Activated CD8-positive, alpha-beta memory T cell treated with anti-CD3 and anti-CD28 coated beads, Interleukin-2, amount 10 ng/mL, durations not matched to agents 7 days and 5 days (primary cell): ENCODE data around the gene TLR3. TPM values are rescaled to one million over a fixed set of nuclear protein-coding genes. Genes with fewer than 3 reads are reported as not detected.
A peak's percentile ranks its signal among the peaks of the same experiment; 100 is the strongest.

Experiments
- ATAC-seq: fragments of 150-1000 bp; cut with Tn5 transposase; one replicate; pipeline ENCODE4 v1.10.0; 2021; ENCODE audit warnings: moderate library complexity
- CTCF ChIA-PET: fragments of 350-600 bp; sonication (Branson Sonifier 250); formaldehyde crosslinking; loops from one replicate; lab custom pipeline; 2021; ENCODE audit warnings: antibody characterized with exemption; lab: Charles Lee
- DNase-seq: peaks from one replicate; pipeline ENCODE4 v3.0.0-alpha.2; 2020
- H3K27ac Mint-ChIP-seq: one replicate; pipeline ENCODE4 v1.8.0; 2021; ENCODE audit warnings: mild to moderate bottlenecking, mixed read lengths
- H3K27me3 Mint-ChIP-seq: one replicate; pipeline ENCODE4 v1.8.0; 2021; ENCODE audit warnings: mixed read lengths
- H3K36me3 Mint-ChIP-seq: one replicate; pipeline ENCODE4 v1.8.0; 2021; ENCODE audit warnings: mild to moderate bottlenecking, mixed read lengths
- H3K4me1 Mint-ChIP-seq: one replicate; pipeline ENCODE4 v1.8.0; 2021; ENCODE audit warnings: mixed read lengths
- H3K4me3 Mint-ChIP-seq: one replicate; pipeline ENCODE4 v1.8.0; 2021; ENCODE audit warnings: mild to moderate bottlenecking, moderate library complexity, mixed read lengths
- H3K9me3 Mint-ChIP-seq: one replicate; pipeline ENCODE4 v1.8.0; 2022; ENCODE audit warnings: low read depth, mixed read lengths
- total RNA-seq, 2 experiments: library from RNA; stranded (reverse); gene quantifications; one replicate each; pipeline ENCODE4 v1.2.3, GENCODE V29; 2021

TLR3 gene
- total RNA-seq, result 1 to 10 TPM; 1.5 to 3.7 TPM

DNA sequence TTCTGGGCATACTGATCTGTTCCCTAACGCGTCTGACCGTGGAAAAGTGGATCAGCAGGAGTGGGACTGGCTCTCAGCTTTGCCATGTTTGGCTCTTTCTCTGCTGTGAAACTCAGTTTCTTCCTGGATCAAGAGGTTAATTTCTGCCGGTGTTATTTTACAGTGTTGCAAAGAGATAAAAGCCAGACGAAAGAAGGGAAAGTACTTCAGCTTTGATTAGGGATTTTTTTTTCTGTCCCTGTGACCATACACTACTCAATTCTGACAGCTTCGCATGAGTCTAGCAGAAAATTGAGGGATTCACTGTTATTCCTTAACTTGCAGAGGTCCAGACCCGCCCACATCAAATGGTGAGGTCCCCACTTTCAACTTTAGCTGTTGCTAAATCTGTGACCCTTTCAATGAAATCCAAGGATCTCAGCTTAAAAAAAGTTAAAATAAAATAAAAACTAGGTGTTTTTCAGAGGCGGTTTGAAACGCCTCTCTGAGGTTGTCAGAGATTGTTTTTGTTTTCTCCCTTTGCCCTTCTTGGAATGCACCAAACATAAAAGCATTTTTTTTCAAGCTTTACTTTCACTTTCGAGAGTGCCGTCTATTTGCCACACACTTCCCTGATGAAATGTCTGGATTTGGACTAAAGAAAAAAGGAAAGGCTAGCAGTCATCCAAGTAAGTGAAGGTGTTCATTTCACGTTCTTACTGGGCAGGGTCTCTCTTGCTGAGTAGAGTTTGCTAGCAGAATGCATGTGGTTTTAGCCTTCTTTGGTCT, at the start of gene TLR3:
TSS of gene TLR3 (plus strand) at position 576 of the 768 bp plus-strand sequence. CDS start 7,464 bp downstream, outside the sequence.
- Mint-ChIP-seq H3K4me3 (peak within 1 kb of the TSS; percentile 71), H3K9me3 (no peaks in the 10 kb centered on the region), H3K4me1 (peaks cover 21% of the 10 kb centered on the region), H3K27me3 (peaks cover 9% of the 10 kb centered on the region), H3K27ac (peak within 1 kb of the TSS; percentile 61), H3K36me3 (peaks cover 1% of the 10 kb centered on the region)
- CTCF ChIA-PET, result interaction anchor here (0.8 to 5.2 kb wide), 6 partner anchors 30 to 519 kb away, joined by 4 to 62 read pairs (median 6); no protein-coding TSS in a partner anchor
- peak; percentile 55 for ATAC-seq
- DNase-seq, result no peak

DNA sequence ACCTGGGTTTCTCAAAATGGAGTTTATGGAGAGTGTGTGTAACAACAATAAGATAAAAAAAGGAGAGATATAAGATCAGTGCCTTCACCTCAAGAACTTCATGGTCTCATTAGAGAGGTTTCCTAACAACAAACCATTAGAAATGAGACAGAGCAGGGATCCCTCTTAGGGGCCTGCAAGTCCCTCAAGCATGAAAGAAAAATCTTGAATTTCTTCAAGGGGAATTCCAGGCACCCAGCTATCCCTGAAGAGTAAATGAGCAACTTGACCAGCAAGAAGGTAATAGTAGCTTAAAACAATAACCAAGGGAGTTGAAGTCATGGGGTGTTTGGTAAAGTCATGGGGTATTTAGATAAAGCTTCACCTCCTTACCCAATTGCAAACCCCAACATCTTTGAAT, 49.7 kb upstream of the TLR3 start:
- CTCF ChIA-PET, result no interaction called here
- DNase-seq (no peak), ATAC-seq (no peak)
- Mint-ChIP-seq H3K4me3 (no peak overlapping the region), H3K36me3 (no peaks in the 10 kb centered on the region), H3K27ac (no peak overlapping the region), H3K4me1 (no peaks in the 10 kb centered on the region), H3K27me3 (peaks cover 2% of the 10 kb centered on the region), H3K9me3 (no peaks in the 10 kb centered on the region)

DNA sequence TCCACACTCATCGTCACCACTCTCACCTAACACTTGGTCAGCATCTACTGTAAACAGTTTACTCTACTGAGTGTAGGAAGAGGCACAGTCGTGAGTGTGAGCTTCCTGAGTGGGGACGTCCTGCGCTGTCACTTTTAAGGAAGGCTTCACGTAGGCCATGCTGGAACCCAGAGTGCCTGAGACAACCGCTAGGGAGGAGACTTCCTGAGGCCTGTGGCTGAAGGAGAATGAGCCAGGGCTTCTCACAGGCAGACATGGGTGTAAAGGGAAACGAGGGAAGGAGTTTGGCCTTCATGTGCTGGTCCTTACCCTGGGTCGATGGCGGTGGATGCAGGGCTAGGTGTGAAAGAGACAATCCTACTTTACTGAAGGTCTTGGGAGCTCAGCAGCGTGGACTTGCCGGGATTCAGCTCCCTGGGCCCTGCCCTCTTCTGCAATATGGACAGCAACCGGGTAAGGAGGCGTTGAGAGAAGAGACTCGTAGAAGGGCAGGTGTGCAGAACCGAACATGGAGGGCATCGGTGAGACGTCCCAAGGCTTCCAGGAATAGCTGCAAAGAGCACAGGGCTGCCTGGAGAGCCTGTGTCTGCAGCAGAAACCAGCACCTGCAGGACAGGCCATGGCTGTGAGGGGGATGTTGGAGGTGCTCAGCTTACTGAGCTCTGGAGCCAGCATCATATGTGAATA, 48.7 kb upstream of the TLR3 start:
- ATAC-seq, result no peak
- CTCF ChIA-PET, result no interaction called here
- no peaks in the 10 kb centered on the region for H3K4me1 Mint-ChIP-seq
- no peak overlapping the region for H3K27ac Mint-ChIP-seq
- no peaks in the 10 kb centered on the region for H3K9me3 Mint-ChIP-seq
- H3K36me3 Mint-ChIP-seq, result no peaks in the 10 kb centered on the region
- no peak overlapping the region for H3K4me3 Mint-ChIP-seq
- peaks cover 2% of the 10 kb centered on the region for H3K27me3 Mint-ChIP-seq
- DNase-seq, result no peak

DNA sequence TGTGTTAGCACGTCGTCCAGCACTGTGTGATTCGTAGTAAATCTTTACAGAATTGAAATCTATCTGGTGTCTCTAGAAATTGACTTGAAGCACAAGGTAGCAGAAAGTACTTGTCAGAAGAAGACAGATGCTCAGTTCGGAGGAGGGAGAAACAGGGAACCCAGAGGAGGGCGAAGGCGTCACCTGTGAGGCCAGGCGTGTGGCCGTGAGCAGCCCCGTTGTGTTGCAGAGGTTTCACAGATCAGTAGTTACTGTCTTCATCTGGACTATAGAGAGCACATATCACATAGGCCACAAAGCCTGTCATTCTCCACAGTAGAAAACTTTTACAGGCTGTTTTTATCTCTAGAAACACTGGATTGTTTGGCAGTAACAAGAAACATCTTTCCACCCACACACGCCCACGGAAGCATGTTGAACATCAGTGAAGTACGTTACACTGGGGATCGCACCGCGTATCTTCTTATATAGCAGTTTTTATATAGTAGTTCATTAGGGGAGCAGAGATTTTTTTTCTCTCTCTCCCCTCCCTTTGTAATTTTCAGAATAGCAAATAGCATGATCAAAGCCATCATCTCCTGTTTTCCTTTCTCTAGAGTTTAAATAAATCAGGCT, 48.1 kb upstream of the TLR3 start:
- H3K27me3 Mint-ChIP-seq, result peaks cover 2% of the 10 kb centered on the region
- CTCF ChIA-PET, result no interaction called here
- no peak overlapping the region for H3K27ac Mint-ChIP-seq
- no peaks in the 10 kb centered on the region for H3K9me3 Mint-ChIP-seq
- no peaks in the 10 kb centered on the region for H3K4me1 Mint-ChIP-seq
- ATAC-seq (no peak), DNase-seq (no peak)
- H3K4me3 Mint-ChIP-seq, result no peak overlapping the region
- H3K36me3 Mint-ChIP-seq, result no peaks in the 10 kb centered on the region

DNA sequence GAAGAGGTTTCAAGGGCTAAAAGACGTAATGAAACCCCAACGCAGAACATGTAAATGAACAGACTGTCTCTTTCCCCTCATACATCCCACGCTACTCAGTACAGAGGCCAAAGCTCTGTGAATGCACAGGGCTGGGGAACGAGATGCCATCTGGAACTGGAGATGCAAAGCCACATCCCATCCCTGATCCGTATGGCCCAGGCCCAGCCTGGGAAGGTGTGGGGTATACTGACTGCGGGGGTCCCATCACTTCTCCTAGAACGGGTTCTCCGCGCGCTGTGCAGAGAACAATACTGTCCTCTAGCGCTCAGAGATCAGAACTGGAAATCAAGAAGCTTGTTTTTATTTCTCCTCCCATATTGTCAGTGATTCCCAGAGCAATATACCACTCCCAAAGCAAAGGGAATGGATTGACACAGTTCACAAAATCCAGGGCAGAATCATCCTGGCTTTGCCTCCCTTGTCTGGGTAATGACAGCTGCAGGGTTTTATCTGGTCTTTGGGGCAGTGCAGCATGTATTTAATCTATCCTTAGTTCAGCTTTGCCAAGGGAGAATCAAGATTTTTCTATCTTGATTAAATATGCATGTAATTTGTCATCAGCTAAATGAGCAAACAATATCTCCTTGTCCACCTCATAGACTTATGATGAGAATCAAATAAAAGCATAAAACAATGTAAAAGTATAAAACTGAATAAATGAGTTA, 47.3 kb upstream of the TLR3 start:
- DNase-seq, result no peak
- Mint-ChIP-seq H3K9me3 (no peaks in the 10 kb centered on the region), H3K4me3 (no peak overlapping the region), H3K27ac (no peak overlapping the region), H3K36me3 (no peaks in the 10 kb centered on the region), H3K4me1 (no peaks in the 10 kb centered on the region), H3K27me3 (peaks cover 2% of the 10 kb centered on the region)
- ATAC-seq, result no peak
- CTCF ChIA-PET, result interaction anchor here (0.6 to 0.7 kb wide), 3 partner anchors 21 to 396 kb away, joined by 3 read pairs; no protein-coding TSS in a partner anchor

DNA sequence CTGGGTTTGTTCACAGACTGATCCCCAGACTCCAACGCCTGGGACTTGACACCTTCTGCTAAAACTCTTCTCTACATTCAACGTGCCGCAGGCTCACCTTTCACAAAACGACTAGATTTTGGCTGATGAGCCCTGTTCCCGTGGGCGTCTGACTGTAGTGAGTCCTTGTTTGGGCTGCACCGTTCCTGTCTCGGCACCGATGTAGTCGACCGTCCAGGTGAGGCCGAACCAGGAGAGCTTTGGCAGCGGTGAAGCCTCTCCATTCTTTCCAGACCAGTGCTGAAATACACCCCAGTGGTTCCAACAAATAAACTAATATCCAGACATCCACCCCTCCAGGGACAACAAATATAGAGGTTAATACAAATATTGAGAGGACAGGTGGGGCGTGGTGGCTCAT, 45.0 kb upstream of the TLR3 start:
- Mint-ChIP-seq H3K27me3 (peaks cover 3% of the 10 kb centered on the region), H3K27ac (no peak overlapping the region)
- CTCF ChIA-PET, result no interaction called here

DNA sequence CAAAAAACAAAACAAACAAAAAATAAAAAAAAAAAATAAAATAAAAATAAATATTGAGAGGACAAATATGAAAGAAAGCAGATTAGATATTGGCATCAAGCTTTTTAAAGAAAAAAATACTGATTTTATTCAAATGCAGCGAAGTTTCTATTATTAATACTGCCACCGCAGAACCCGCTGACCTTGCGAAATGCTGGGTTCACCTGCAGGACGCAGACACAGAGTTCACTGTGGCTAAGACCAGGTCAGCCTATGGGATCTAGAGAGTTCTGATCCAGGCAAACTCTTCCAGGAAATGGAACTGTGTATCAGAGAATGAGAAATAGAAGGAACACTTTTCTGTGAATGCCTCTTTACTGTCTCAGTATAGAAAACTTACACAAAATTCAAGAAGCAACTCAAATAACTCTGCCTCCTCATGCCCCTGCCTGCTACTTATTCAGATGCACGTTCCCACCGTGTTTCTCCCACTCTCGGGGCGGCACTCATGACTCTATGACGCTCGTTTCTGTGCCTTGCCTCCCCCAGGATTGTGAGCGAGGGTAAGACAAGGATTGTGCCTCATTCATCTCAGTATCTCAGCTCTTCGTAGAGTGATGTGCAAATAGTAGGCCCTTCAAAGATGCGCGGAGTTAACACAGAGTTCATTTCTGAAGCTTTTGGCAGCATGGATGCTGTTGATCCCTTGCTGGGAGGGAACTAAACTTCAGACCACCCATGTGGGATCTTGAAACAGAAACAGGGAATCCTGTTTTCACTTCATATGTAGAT, 44.1 kb upstream of the TLR3 start:
- Mint-ChIP-seq H3K27ac (no peak overlapping the region), H3K9me3 (no peaks in the 10 kb centered on the region), H3K4me1 (no peaks in the 10 kb centered on the region), H3K4me3 (no peak overlapping the region), H3K27me3 (peaks cover 9% of the 10 kb centered on the region), H3K36me3 (no peaks in the 10 kb centered on the region)
- DNase-seq (no peak), ATAC-seq (no peak)
- CTCF ChIA-PET, result no interaction called here

More for the DNA sequence above, 45.0 kb upstream of the TLR3 start:
- Mint-ChIP-seq H3K36me3 (no peaks in the 10 kb centered on the region), H3K9me3 (no peaks in the 10 kb centered on the region), H3K4me3 (no peak overlapping the region), H3K4me1 (no peaks in the 10 kb centered on the region)
- DNase-seq (no peak), ATAC-seq (no peak)

DNA sequence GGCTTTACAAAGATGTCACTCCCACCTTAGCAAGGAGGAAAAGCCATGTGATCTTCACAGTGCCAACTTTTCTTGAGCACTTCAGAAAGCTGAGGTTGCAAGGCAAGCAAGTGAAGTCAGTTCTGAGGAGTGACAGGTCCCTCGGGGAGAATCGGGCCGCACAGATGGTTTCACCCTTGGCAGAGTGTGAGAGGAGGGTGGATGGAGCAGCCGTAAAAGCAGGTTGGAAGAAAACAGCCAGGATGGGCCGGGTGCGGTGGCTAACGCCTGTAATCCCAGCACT, 43.6 kb upstream of the TLR3 start:
- Mint-ChIP-seq H3K4me1 (no peaks in the 10 kb centered on the region), H3K4me3 (no peak overlapping the region), H3K9me3 (no peaks in the 10 kb centered on the region), H3K36me3 (no peaks in the 10 kb centered on the region), H3K27me3 (peaks cover 14% of the 10 kb centered on the region), H3K27ac (no peak overlapping the region)
- CTCF ChIA-PET, result no interaction called here
- ATAC-seq (no peak), DNase-seq (no peak)

DNA sequence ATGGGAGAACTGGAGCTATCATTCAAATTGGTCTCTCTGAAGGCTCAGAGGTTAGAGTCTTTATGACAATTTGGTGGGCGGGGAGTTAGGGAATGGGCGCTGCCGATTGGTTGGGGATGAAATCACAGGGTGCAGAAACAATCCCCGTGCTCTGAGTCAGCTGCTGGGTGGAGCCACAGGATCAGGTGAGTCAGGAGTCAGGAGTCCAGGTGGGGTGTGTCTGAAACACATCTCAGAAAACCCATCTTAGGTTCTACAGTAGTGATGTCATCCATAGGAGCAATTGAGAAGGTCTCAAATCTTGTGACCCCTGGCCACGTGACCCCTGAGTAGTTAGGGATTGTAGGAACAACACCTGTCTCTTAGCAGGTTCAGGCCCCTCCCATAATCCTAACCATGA, 41.6 kb upstream of the TLR3 start:
- H3K36me3 Mint-ChIP-seq, result no peaks in the 10 kb centered on the region

DNA sequence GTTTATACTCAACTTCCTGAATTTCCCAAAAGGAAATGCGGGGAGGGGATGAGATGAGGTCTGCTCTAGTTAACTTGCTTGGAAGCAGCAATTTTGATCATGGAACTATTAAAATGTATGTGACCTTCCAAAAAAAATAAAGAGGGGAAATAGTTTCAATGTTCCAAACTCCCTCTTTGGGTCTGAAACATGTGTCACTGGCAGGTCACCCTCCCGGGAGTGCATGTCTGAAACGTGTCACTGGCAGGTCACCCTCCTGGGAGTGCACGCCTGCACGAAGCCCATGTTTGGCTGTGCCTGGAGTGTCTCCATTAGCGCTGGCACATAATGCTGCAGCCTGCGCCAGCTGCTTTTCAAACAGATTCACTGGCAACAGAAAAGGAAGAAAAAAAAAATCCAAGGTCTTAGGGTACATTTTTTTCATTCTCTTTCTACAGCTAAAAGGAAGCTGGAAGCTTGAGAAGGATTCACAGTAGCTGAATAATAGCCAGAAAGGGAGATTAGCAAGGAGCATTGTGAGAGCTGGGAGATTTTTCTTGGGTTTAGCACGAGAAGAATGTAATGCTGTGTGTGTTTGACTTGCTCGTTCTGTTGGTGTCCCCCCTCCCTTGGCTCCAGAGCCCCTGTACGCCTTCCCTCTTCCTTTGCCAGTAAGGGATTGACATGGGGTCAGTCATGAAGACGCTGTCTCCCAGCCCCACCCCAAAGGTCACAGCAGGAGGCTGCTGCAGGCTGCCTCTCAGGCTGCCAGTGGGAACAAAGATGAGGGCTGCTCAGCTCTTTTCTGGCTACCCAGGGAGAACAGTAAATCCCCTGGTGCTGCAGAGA, 39.2 kb upstream of the TLR3 start:
- CTCF ChIA-PET, result no interaction called here
- H3K4me3 Mint-ChIP-seq, result no peak overlapping the region
- H3K27me3 Mint-ChIP-seq, result peaks cover 16% of the 10 kb centered on the region
- DNase-seq (no peak), ATAC-seq (no peak)
- no peak overlapping the region for H3K27ac Mint-ChIP-seq
- H3K4me1 Mint-ChIP-seq, result no peaks in the 10 kb centered on the region
- H3K9me3 Mint-ChIP-seq, result peaks cover 2% of the 10 kb centered on the region
- no peaks in the 10 kb centered on the region for H3K36me3 Mint-ChIP-seq

More for the DNA sequence above, 41.6 kb upstream of the TLR3 start:
- no peaks in the 10 kb centered on the region for H3K4me1 Mint-ChIP-seq
- no peak for ATAC-seq
- DNase-seq, result no peak
- peaks cover 16% of the 10 kb centered on the region for H3K27me3 Mint-ChIP-seq
- H3K9me3 Mint-ChIP-seq, result no peaks in the 10 kb centered on the region
- H3K27ac Mint-ChIP-seq, result no peak overlapping the region
- no peak overlapping the region for H3K4me3 Mint-ChIP-seq
- CTCF ChIA-PET, result no interaction called here

DNA sequence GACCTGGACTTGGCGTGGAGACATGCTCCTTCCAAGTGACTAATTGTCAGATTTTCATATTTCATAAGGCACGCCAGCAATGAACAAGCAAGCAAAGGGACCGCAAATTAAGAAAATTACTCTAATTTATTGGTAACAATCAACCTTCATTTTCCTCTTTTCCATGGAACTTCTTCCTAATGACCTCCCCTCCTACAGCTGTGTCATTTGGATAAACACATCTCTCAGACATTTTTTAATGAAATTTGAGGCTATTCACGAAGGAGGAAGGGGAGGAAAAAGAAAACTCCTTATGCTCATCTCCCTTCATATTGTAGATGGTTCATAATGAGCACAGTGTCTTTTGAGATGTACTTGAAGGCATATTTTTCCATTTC, 38.6 kb upstream of the TLR3 start:
- H3K4me3 Mint-ChIP-seq, result no peak overlapping the region
- H3K4me1 Mint-ChIP-seq, result no peaks in the 10 kb centered on the region
- no peak for ATAC-seq
- peaks cover 2% of the 10 kb centered on the region for H3K9me3 Mint-ChIP-seq
- DNase-seq, result no peak
- no peak overlapping the region for H3K27ac Mint-ChIP-seq
- H3K36me3 Mint-ChIP-seq, result no peaks in the 10 kb centered on the region
- CTCF ChIA-PET, result no interaction called here
- peaks cover 16% of the 10 kb centered on the region for H3K27me3 Mint-ChIP-seq

DNA sequence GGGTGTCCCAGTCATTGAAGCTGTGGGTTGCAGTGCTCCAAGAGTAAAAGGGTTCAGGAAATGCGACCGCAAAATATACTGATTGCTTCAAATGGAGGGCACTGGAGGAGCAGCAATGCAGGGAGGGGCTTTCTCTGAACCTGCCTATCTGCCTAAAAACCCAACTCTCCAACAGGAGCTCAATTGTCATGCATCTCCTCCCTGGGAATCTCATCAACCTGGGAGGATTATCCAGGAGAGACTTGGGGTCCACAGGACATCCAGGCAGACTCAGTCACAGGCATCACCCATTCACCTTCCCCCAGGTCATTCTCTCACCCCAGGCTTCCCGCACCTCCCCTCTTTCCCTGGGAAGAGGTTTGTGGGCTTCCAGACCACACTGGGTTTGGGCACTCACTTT, 38.2 kb upstream of the TLR3 start:
- Mint-ChIP-seq H3K36me3 (no peaks in the 10 kb centered on the region), H3K4me1 (no peaks in the 10 kb centered on the region), H3K27ac (no peak overlapping the region), H3K4me3 (no peak overlapping the region), H3K9me3 (peaks cover 2% of the 10 kb centered on the region), H3K27me3 (peaks cover 16% of the 10 kb centered on the region)
- DNase-seq (no peak), ATAC-seq (no peak)
- CTCF ChIA-PET, result no interaction called here
